NT2/D1 (cell line): ENCODE measurements around the gene ST8SIA6.

Source experiments
- SUZ12 ChIP-seq: IDR thresholded peaks from 2 replicates; pipeline ENCODE4 v1.6.1; 2011; ENCODE audit not compliant: insufficient read length, insufficient read depth; ENCODE audit errors: extremely low read depth
- YY1 ChIP-seq: IDR thresholded peaks from 2 replicates; pipeline ENCODE4 v1.6.1; 2011; ENCODE audit not compliant: insufficient read length, insufficient read depth
- ZNF274 ChIP-seq: IDR thresholded peaks from 2 replicates; pipeline ENCODE4 v1.6.1; 2011; ENCODE audit warnings: mild to moderate bottlenecking, low read depth, low read length

DNA sequence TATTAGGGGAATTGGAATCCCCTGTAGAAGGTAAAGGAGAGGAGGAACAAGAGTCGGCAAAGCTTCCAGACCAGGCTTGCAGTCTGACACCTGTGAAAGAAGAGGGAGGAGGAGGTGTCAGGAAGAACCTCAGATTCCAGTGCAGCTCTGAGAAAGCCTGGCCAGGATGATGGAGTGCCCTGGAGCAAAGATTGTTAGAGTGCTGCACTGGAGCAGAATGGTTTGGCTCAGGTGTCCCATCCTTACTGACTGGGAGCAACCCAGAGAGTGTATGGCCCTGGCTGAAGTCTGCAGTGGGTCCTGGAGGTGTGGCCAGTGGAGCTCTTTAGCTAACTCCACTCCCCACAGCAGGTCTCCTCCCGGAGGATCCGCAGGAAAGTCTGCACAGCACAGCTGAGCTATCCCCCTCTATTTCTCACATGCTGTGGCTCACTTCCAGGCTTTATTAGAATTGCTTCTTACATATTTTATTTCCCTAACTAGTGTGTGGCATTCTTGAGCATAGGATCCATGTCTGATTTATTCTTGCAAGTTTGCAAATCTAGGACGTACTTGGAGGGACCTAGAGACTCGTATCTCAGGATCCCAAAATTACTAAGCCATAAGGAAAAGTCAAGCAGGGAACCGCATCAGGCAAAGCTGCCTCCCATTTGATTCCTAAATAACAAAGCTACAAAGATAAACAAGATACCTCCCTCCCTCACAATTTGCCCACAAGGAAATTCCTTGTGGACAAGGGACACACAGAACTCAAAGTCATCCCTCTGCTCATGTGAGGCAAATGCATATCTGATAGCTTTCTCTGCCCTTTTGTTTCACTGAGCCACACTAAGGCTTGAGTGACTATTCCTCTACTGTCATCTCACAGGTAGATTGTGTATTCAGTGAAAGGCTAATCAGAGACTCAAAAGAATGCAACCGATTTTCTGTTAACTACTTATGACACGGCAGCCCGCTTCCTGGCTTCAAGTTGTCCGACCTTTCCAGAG lies 167.5 kb downstream of the ST8SIA6 start:
- no peak for TF ChIP-seq YY1
- TF ChIP-seq ZNF274: no peak
- no peak for TF ChIP-seq SUZ12
